Activated B cell treated with CpG ODN at 0.5 μM for 24 hours (primary cell): ENCODE measurements around the gene SLC38A11. TPM values are rescaled to one million over a fixed set of nuclear protein-coding genes. Genes with fewer than 3 reads are reported as not detected.

ENCODE experiments used
- ATAC-seq: fragments of 200-7000 bp; cut with Tn5 transposase; one replicate; pipeline ENCODE4 v1.10.0; 2021; ENCODE audit warnings: low read depth, mild to moderate bottlenecking, moderate library complexity
- CTCF ChIA-PET: fragments of 350-600 bp; sonication (Branson Sonifier 250); formaldehyde crosslinking; loops from one replicate; lab custom pipeline; 2021; ENCODE audit warnings: antibody characterized with exemption; lab: Charles Lee
- POLR2A ChIA-PET: fragments of 350-600 bp; sonication (Branson Sonifier 250); formaldehyde crosslinking; loops from one replicate; lab custom pipeline; 2021; ENCODE audit warnings: antibody characterized with exemption; lab: Charles Lee
- DNase-seq: peaks from one replicate; pipeline ENCODE4 v3.0.0; 2022
- H3K27ac Mint-ChIP-seq: one replicate; pipeline ENCODE4 v1.8.0; 2020; ENCODE audit warnings: mixed read lengths
- H3K27me3 Mint-ChIP-seq: one replicate; pipeline ENCODE4 v1.8.0; 2021; ENCODE audit warnings: mixed read lengths
- H3K36me3 Mint-ChIP-seq: one replicate; pipeline ENCODE4 v1.8.0; 2021; ENCODE audit warnings: low read depth, mixed read lengths
- H3K4me1 Mint-ChIP-seq: one replicate; pipeline ENCODE4 v1.8.0; 2021; ENCODE audit warnings: mixed read lengths
- H3K4me3 Mint-ChIP-seq: one replicate; pipeline ENCODE4 v1.8.0; 2020; ENCODE audit warnings: mild to moderate bottlenecking, mixed read lengths
- H3K9me3 Mint-ChIP-seq: one replicate; pipeline ENCODE4 v1.8.0; 2020; ENCODE audit warnings: mixed read lengths
- CTCF ChIP-seq: fragments of 200-600 bp; IDR thresholded peaks from one replicate; pipeline ENCODE4 v1.8.0; 2022; ENCODE audit warnings: antibody characterized with exemption, mild to moderate bottlenecking
- intact Hi-C: fragments of 100-400 bp; cut with micrococcal nuclease; formaldehyde crosslinking; loops from one replicate; pipeline ENCODE4 v1.15.1; 2024
- total RNA-seq: library from RNA; stranded (reverse); gene quantifications from 2 replicates; pipeline ENCODE4 v1.2.3, GENCODE V29; 2022

SLC38A11 gene
- total RNA-seq, 1 donor from 2014 or later = 2.6 TPM

DNA sequence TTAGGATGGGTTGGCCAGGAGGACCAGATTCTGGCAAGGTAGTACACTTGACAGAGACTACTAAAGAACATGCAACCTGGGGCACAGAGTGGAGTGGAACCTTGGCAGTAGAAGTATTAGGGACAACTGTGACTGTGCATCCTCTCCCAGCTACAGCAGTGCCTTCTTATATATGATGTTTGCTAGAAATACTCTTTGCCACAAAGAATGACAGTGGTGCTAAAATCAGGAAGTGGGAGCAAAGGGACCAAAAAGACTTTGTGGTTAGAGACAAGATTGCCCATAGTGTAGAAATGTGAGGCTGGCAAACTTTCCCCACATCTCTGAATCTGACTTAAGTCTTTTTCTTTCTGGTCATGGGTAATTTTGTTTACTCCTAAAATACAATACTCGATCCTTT lies 9.4 kb upstream of the SLC38A11 start:
- Mint-ChIP-seq H3K4me3 (no peak overlapping the region), H3K27me3 (no peaks in the 10 kb centered on the region), H3K36me3 (peaks cover 3% of the 10 kb centered on the region), H3K4me1 (peaks cover 62% of the 10 kb centered on the region), H3K27ac (no peak overlapping the region), H3K9me3 (peaks cover 10% of the 10 kb centered on the region)
- no peak for TF ChIP-seq CTCF
- ATAC-seq (peak; percentile 62), DNase-seq (no peak)
- intact Hi-C loops = no loop called here
- POLR2A ChIA-PET = no interaction called here
- CTCF ChIA-PET = no interaction called here

GRCh38 chr2:164960159-164960558 lies 4.8 kb upstream of the SLC38A11 start:
- CTCF ChIA-PET = no interaction called here
- Mint-ChIP-seq H3K27me3 (no peaks in the 10 kb centered on the region), H3K36me3 (no peaks in the 10 kb centered on the region), H3K4me1 (peaks cover 26% of the 10 kb centered on the region), H3K9me3 (no peaks in the 10 kb centered on the region), H3K4me3 (no peak overlapping the region), H3K27ac (no peak overlapping the region)
- no peak for DNase-seq
- ATAC-seq = no peak
- intact Hi-C loops = no loop called here
- POLR2A ChIA-PET = no interaction called here
- TF ChIP-seq CTCF = no peak

- POLR2A ChIA-PET = no interaction called here
- Mint-ChIP-seq H3K27me3 (peaks cover 2% of the 10 kb centered on the region), H3K4me3 (no peak overlapping the region), H3K27ac (no peak overlapping the region), H3K9me3 (no peaks in the 10 kb centered on the region), H3K4me1 (peaks cover 36% of the 10 kb centered on the region), H3K36me3 (no peaks in the 10 kb centered on the region)
- ATAC-seq = no peak
- DNase-seq = no peak
- intact Hi-C loops = loop anchor here (2.0 kb wide), 2 partner anchors 15 to 17 kb away; no protein-coding TSS in a partner anchor
- no peak for TF ChIP-seq CTCF
- CTCF ChIA-PET = no interaction called here
Observed at GRCh38 chr2:164954186-164954585, 1.1 kb downstream of the SLC38A11 start.

DNA sequence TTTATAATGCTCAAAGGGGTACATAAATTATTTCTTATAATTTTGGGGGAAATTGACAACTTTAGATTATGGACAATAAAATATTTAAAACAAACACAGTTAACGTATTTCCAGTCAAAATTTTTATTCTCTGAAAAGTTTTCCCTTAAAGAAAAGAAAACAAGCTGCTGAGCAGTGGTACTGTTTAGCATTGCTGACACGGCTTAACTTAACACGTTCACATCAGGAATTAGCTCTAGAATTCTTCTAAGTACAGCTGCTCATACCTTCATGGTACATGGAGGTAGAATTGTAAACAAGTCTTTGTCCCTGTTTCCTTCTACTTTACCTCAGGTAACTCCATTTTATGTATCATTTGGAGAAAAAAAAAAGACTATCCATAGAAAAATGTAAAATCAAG lies 2.0 kb downstream of the SLC38A11 start:
- Mint-ChIP-seq H3K27me3 (peaks cover 2% of the 10 kb centered on the region), H3K4me1 (peaks cover 41% of the 10 kb centered on the region), H3K9me3 (no peaks in the 10 kb centered on the region), H3K36me3 (no peaks in the 10 kb centered on the region), H3K4me3 (no peak overlapping the region), H3K27ac (no peak overlapping the region)
- intact Hi-C loops = no loop called here
- ChIA-PET POLR2A (interaction anchor here (0.7 kb wide), 1 partner anchor 121 kb away, joined by 3 read pairs; no protein-coding TSS in a partner anchor), CTCF (interaction anchor here (1.7 kb wide), 1 partner anchor 10 kb away, joined by 4 read pairs; no protein-coding TSS in a partner anchor)
- no peak for TF ChIP-seq CTCF
- ATAC-seq (no peak), DNase-seq (no peak)

GRCh38 chr2:164952057-164952702 lies 3.1 kb downstream of the SLC38A11 start:
- Mint-ChIP-seq H3K4me3 (no peak overlapping the region), H3K27me3 (peaks cover 2% of the 10 kb centered on the region)
- intact Hi-C loops = no loop called here

More at GRCh38 chr2:164952057-164952702, 3.1 kb downstream of the SLC38A11 start:
- ChIA-PET CTCF (interaction anchor here (0.5 to 1.7 kb wide), 2 partner anchors 9 to 24 kb away, joined by 4 to 5 read pairs; no protein-coding TSS in a partner anchor), POLR2A (interaction anchor here (0.7 kb wide), 1 partner anchor 120 kb away, joined by 3 read pairs; no protein-coding TSS in a partner anchor)
- Mint-ChIP-seq H3K4me1 (peaks cover 45% of the 10 kb centered on the region), H3K27ac (peak overlapping the region; percentile 48), H3K9me3 (no peaks in the 10 kb centered on the region), H3K36me3 (no peaks in the 10 kb centered on the region)
- ATAC-seq (no peak), DNase-seq (no peak)
- TF ChIP-seq CTCF = no peak
